Diencephalon (tissue), 1 donor: Measurements from ENCODE around the gene DSC1. TPM values are rescaled to one million over a fixed set of nuclear protein-coding genes. Genes with fewer than 3 reads are reported as not detected.

Experiments
- total RNA-seq: library from RNA; depleted of rRNA; stranded (reverse); fragments of >200 nt; gene quantifications from one replicate; pipeline ENCODE4 v1.2.3, GENCODE V29; 2014

DSC1 gene
- not detected for total RNA-seq

GRCh38 chr18:31162825-31163435, at the start of gene DSC1:
Gene DSC1, minus strand, starts transcription at chr18:31162856. Its CDS starts 262 bp downstream, at chr18:31162594.

GRCh38 chr18:31102025-31102684, 60.5 kb downstream of the DSC1 start, which contains the start of gene DSC2:
Gene DSC2, minus strand, starts transcription at chr18:31102421. Its CDS starts 450 bp downstream, at chr18:31101971.

Other genes starting within 250 kb of the DSC1 start
- gene DSC3, start 120.1 kb downstream of the DSC1 start, total RNA-seq, result 0.23 TPM
- gene DSC2, start 60.4 kb downstream of the DSC1 start, total RNA-seq, result 4.2 TPM
- 0.23 TPM for gene DSG1, start 155.3 kb upstream of the DSC1 start, total RNA-seq
- gene DSG4, start 213.9 kb upstream of the DSC1 start, total RNA-seq, result not detected